GM21528 (cell line): ENCODE data around the gene IGFLR1.
"Not testable (repeated sequence)": the region's sequence is repeated elsewhere in the genome, so short reads cannot be mapped to it uniquely, and the experiment has no call there.

Experiments
- ATAC-seq: cut with Tn5 transposase; IDR thresholded peaks from one replicate; pipeline ENCODE4 v1.9.1; 2021; ENCODE audit warnings: mild to moderate bottlenecking, moderate library complexity; ENCODE audit not compliant: unreplicated experiment, low FRiP score

IGFLR1 gene

GRCh38 chr19:35777961-35778360, 35.7 kb upstream of the IGFLR1 start:
- no peak for ATAC-seq

DNA sequence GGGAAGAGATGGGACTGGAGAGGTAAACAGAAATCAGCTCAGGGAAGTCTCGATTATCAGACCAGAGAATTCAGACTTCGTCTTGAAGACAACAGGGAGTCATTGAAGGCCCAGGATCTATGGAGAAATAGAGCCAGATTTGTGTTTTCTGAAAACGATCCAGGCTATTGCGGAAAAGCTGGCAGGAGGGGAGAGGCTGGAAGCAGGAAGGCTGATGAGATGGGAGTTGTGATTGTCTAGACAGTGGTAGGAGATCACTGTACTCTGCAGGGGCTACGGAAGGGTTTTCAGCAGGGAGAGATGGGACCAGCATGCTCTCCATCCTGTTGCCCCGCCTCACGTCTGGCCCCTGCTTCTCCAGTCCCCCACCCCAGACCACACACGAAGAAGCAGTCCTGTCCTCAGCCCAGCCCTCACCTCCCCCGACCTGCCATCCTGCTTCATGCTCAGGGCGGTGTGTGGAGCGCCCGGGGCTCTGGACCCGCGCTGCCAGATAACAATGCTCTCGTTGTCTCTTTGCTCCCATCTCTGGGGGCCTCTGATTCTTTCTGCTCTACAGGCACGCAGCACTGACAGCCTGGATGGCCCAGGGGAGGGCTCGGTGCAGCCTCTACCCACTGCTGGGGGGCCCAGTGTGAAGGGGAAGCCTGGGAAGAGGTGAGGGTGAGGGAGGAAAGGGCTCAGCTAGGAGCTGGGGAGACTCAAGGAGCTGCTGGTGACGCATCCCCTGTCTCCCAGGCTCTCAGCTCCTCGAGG, 35.0 kb upstream of the IGFLR1 start:
- no peak for ATAC-seq

DNA sequence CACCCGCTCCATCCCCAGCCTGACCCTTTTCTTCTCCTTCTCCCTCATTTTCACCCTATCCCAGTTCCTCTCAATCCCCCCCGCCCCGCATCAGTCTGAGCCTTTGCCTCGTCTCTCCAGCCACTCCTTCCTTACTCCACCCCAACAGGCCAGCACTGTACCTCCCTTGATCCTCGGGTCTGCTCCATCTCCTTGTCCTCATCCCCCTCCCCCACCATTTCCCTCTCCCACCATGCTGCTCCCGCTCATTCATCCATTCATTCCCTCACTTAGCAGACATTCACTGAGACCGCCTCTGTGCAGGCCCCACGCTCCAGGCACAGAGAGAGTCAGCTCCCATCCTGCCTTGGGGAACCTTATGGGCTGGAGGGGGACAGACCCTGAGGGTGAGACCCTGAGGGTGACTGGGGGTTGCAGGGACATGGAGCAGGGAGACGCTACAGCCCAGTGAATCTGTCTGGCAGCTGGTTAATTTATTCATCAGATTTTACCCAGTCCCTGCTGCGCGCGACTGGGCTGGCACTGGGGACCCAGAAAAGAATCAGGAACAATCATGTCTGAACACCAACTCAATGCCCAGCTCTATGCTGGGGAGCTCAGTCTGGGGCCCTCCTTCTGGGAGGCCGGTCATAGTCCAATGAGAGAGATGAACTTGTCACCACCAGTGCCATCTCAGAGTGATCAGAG, 34.0 kb upstream of the IGFLR1 start:
- no peak for ATAC-seq

DNA sequence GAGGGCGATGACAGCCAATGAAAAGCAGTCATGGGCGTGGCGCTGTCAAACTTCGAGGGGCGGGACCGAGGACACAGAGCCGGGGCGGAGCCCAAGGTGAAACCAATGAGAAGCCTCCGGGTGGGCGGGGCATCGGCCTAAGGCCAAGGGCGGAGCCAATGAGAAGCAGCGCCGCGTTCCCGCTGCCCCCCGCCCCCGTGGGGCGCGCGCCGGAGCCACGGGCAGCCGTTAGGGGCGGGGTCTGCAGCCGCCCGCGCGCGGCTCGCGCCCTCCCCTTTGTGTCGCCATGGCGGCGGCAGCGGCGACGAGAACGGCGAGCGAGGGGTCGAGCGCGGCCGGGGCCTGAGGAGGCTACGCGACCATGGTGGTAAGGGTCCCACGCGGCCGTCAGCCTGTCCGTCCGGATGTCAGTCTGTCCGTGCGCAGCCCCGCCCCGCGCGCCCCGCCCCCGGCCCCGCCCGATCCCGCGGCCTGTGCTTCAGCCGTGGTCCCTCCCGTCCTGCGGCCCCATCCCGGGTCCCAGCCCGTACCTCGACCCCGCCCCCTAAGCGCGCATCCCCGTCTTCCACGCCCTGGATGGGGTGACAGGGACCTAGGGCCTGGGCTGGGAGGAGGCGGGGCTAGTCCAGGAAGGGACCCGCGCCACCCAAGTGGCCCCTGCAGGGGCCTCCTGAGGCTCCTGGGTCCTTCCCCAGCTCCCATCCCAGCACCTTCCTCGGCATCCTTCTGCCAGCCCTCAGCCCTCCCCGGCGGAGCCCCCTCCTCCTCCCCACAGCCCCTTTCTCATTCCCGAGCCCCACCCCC, 33.2 kb upstream of the IGFLR1 start, which contains the start of gene ARHGAP33:
Gene ARHGAP33 (plus strand): TSS at position 267 of the 804 bp plus-strand sequence. CDS start 95 bp downstream, at position 362.
- ATAC-seq = peak; percentile 90

DNA sequence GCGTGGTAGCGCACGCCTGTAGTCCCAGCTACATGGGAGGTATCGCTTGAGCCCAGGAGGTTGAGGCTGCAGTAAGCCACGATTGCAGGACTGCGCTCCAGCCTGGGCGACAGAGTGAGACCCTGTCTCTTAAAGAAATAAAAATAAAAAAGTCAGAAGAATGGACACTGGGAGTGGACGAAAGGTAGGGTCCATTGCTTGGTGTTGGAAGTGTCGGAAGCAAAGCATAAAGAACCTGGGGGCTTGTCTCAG, 32.7 kb upstream of the IGFLR1 start:
- peak; percentile 3 for ATAC-seq

- no peak for ATAC-seq
Measured at GRCh38 chr19:35774274-35775045, 32.2 kb upstream of the IGFLR1 start.

DNA sequence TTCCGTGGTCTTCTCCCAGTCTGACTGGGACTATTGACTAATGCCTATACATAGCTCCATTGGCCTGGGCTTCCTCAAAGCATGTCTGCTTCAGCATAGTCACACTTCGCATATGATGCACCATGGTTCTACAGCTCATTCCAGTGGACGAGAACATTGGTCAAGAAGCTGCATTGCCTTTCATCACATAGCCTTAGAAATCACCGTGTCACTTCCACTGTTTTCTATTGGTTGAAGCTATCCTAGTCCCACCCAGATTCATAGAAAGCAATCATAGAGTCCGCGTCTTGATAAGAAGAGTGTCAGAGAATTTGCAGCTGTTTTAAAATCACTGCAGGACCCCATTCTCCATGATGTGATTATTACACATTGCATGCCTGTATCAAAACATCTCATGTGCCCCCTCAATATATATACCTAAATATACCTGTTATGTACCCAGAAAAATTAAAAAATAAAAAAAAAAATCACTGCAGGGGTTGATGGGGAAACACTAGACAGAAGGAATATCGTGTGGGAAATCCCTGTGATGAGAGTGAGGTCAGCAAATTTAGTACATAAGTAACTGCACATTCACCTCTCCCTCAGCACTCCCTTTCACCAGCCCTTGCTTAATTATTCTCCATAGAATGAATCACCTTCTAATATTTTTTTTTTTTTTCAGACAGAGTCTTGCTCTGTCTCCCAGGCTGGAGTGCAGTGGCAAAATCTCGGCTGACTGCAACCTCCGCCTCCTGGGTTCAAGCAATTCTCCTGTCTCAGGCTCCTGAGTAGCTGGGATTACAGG, 31.0 kb upstream of the IGFLR1 start:
- ATAC-seq = no peak

- not testable (repeated sequence) for ATAC-seq
Measured at GRCh38 chr19:35772362-35772761, 30.1 kb upstream of the IGFLR1 start.

- ATAC-seq = no peak
Measured at GRCh38 chr19:35768082-35768421, 25.8 kb upstream of the IGFLR1 start.

GRCh38 chr19:35767288-35768081, 25.2 kb upstream of the IGFLR1 start:
- no peak for ATAC-seq

- ATAC-seq = no peak
Measured at GRCh38 chr19:35766571-35767104, 24.4 kb upstream of the IGFLR1 start.

DNA sequence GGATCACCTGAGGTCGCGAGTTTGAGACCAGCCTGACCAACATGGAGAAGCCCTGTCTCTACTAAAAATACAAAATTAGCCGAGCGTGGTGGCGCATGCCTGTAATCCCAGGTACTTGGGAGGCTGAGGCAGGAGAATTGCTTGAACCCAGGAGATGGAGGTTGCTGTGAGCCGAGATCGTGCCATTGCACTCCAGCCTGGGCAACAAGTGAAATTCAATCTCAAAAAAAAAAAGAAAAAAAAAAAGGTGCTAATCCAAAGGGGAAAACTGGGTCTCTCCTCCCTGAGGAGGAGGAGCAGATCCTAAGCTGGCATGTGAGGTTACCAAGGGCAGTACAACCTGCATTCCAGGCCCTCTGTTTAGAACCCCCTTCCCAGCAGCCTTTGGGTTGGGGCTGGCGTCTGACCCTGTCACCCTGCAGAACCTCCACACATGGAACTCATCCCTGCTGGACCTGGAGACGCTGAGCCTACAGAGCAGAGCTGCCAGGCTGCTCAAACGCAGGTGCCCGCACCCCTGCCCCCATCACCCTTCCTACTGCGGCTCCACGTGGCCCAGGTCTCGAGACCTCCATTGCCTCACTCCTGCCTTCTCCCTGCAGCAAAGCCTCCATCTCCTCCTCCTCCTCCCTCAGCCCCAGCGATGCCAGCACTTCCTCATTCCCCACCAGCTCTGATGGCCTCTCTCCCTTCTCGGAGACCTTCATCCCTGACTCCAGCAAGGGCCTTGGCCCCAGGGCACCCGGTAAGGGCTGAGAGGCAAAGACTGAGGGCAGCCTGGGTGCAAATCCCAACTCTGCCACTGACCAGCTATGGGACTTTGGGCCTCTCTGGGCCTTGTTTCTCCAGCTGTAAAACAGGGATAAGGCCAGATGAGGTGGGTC, 22.4 kb upstream of the IGFLR1 start:
- no peak for ATAC-seq

DNA sequence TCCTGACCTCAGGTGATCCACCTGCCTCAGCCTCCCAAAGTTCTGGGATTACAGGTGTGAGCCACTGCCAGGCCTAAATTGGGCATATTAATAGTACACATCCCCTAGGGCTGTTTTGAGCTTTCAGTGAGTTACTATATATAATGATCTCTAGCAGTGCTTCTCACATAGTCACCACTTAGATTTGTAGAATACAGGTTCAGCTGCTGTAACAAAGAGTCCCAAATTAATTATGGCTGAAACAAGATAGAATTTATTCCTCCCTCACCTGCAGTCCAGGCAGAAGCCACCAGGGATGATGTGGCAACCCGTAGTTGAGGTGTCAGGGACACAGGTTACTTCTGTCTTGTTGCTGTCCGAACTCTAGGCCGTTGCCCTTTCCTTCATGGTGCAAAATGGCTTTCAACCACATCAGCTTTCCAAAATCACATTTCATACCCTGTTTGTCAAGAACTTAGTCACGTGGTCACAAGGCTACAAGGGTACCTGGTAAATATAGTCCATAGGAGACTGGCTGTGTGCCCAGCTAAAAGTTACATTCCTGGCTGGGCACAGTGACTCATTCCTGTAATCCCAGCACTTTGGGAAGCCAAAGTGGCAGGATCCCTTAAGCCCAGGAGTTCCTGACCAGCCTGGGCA, 18.6 kb upstream of the IGFLR1 start:
- ATAC-seq = no peak

DNA sequence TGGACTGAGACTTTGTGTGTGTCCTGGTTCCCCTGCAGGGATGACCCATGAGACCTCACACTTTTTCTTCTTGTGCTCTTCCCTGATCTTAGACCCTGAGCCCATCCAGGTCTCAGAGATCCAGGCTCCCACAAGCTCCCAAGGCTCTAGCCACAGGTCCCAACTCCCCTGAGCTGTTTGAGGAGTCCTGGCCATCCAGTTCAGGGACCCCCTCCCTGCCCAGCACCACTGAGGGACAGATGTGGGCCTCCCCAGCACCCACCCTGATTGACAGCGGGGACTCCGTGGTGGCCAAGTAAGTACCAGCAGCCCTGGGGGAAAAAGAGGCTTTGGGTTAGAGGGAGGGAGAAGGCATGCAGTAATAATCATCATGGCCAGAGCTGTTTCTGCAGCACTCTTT, 17.4 kb upstream of the IGFLR1 start:
- ATAC-seq = no peak

DNA sequence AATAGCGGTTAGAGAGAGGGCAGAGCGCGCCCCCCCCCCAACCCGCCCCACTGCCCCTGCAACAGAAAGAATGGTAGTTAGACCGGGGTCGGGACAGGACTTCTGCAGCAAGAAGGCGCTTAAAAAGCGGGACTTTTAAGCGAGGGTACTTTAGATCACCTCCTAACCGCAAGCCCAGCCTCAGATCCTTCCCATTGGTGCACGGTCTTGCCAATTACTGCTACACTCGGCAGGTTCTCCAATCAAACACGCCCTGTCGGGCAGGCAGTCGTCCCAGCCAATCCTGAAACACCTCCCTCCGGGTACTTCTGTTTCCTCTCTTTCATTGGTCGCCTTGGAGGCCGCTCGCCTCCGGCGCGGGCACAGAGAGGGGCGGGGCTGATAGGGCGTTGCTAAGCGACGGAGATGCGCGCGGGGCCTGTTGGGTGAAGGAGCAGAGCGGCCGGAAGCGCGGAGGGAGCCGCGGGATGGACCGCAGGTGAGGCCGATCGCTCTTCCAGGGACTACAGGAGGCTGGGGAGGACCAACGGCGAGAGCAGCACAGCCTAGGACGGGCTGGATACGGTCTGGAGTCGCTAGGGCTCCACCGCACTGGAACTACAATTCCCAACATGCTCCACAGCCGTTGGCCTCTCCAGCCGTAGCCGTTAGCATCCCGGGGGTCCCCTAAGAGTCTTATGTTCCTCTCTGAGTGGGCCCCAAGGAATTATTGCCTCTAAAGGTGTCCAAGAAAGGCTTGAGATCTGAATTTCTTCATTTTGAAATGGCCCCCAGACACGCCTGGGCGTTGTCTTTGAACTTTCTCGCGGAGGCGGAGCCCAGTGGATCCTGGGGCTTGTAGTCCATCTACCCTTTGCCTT, 15.7 kb upstream of the IGFLR1 start, which contains the start of gene PROSER3:
Gene PROSER3 (plus strand): TSS at position 428 of the 860 bp plus-strand sequence. CDS start 40 bp downstream, at position 468.
- ATAC-seq = peak; percentile 91

- ATAC-seq = peak; percentile 4
Measured at GRCh38 chr19:35757231-35757748, 15.0 kb upstream of the IGFLR1 start.
